K562 (cell line): ENCODE data around the gene POLN. TPM values are rescaled to one million over a fixed set of nuclear protein-coding genes. Genes with fewer than 3 reads are reported as not detected.

ENCODE experiments used
- ATAC-seq: fragments of 200-7000 bp; cut with Tn5 transposase; 3 replicates; pipeline ENCODE4 v1.9.1; 2020; ENCODE audit warnings: moderate library complexity
- BruUV-seq: library from RNA; stranded (reverse); fragments of 400-500 nt; replicated peaks from 2 replicates; lab custom pipeline; 2021; lab: Mats Ljungman, UMichigan
- CTCF ChIA-PET: fragments of 300-600 bp; formaldehyde crosslinking; extraction: SDS; loops from one replicate; lab custom pipeline; 2021; ENCODE audit warnings: low intra/inter-chr PET ratio; lab: Yijun Ruan, JAX
- POLR2A ChIA-PET: fragments of 300-600, 350-650 bp; sonication (Branson Sonifier 250); formaldehyde crosslinking; extraction: SDS; loops from one replicate; lab custom pipeline; 2021; ENCODE audit warnings: antibody characterized with exemption, inconsistent platforms; lab: Yijun Ruan, JAX
- DNase-seq, 4 experiments: peaks; one replicate each; pipeline versions ENCODE4 v3.0.0 to v3.0.0-alpha.2; 2011 to 2018; ENCODE audit warnings: low spot score in 3 of 4, mixed read lengths in 3 of 4; ENCODE audit errors: extremely low read depth in 1 of 4
- FAIRE-seq: peaks from 2 replicates; lab custom pipeline; 2011; peaks lifted over from hg19 to GRCh38; lab: Jason Lieb, UNC
- H2AFZ ChIP-seq: 2 replicates; pipeline ENCODE4 v1.6.0; 2011; ENCODE audit warnings: low read depth, low read length, control low read depth, inconsistent platforms
- H3K27ac ChIP-seq: fragments of 200-600 bp; 3 replicates; pipeline ENCODE4 v1.8.0; 2011; ENCODE audit warnings: low read depth, mild to moderate bottlenecking, control low read depth, inconsistent platforms, low read length, moderate library complexity, mixed read lengths; ENCODE audit errors: extremely low read depth
- H3K27me3 ChIP-seq, 2 experiments: fragments of 300-600 bp in 1 of 2; 2 replicates in 1 of 2; 3 replicates in 1 of 2; pipeline versions ENCODE4 v1.6.0 to v1.8.0; 2011; ENCODE audit warnings: inconsistent platforms in 2 of 2, low read length in 2 of 2, mild to moderate bottlenecking in 1 of 2, mixed read lengths in 1 of 2, moderate library complexity in 1 of 2; ENCODE audit not compliant: control insufficient read depth in 2 of 2, insufficient read depth in 2 of 2
- H3K36me3 ChIP-seq: fragments of 300-600 bp; 3 replicates; pipeline ENCODE4 v1.8.0; 2011; ENCODE audit warnings: mild to moderate bottlenecking, low read length, inconsistent platforms; ENCODE audit not compliant: control insufficient read depth, insufficient read depth
- H3K4me1 ChIP-seq, 2 experiments: fragments of 200-600 bp in 1 of 2; replicated peaks in 1 of 2; 2 replicates in 1 of 2; 3 replicates in 1 of 2; pipeline versions ENCODE4 v1.5.1 to v1.8.0; 2011; ENCODE audit warnings: inconsistent platforms in 2 of 2, low read length in 2 of 2, mild to moderate bottlenecking in 1 of 2, mixed read lengths in 1 of 2, moderate library complexity in 1 of 2; ENCODE audit not compliant: control insufficient read depth in 2 of 2, insufficient read depth in 2 of 2
- H3K4me2 ChIP-seq: 2 replicates; pipeline ENCODE4 v1.6.1; 2011; ENCODE audit warnings: low read length, control low read depth, inconsistent platforms, mixed read lengths; ENCODE audit not compliant: insufficient read depth
- H3K4me3 ChIP-seq: fragments of 200-600 bp; sonication (generic), shearing (Covaris generic); 2 replicates; pipeline ENCODE4 v1.5.1; 2016; ENCODE audit warnings: control low read depth, inconsistent platforms
- H3K79me2 ChIP-seq: fragments of 200-600 bp; 3 replicates; pipeline ENCODE4 v1.8.0; 2011; ENCODE audit warnings: low read length, inconsistent platforms; ENCODE audit not compliant: control insufficient read depth, insufficient read depth
- H3K9ac ChIP-seq, 2 experiments: 2 replicates each; pipeline versions ENCODE4 v1.6.0 to v1.6.1; 2011; ENCODE audit warnings: low read depth in 2 of 2, low read length in 2 of 2, control low read depth in 1 of 2, inconsistent platforms in 1 of 2, mild to moderate bottlenecking in 1 of 2, mixed read lengths in 1 of 2; ENCODE audit not compliant: insufficient read depth in 1 of 2
- H3K9me1 ChIP-seq: one replicate; pipeline ENCODE4 v1.6.0; 2011; ENCODE audit warnings: inconsistent platforms, mild to moderate bottlenecking, low read length, moderate library complexity; ENCODE audit not compliant: control insufficient read depth, insufficient read depth
- H3K9me3 ChIP-seq: replicated peaks from 2 replicates; pipeline ENCODE4 v1.5.1; 2011; ENCODE audit warnings: low read depth, low read length, inconsistent platforms; ENCODE audit not compliant: control insufficient read depth, insufficient read depth
- H4K20me1 ChIP-seq: replicated peaks from 2 replicates; pipeline ENCODE4 v1.6.1; 2011; ENCODE audit warnings: low read length, inconsistent platforms, mixed read lengths; ENCODE audit not compliant: control insufficient read depth, insufficient read depth
- TEAD2 ChIP-seq: fragments of 450-650 bp; IDR thresholded peaks from 2 replicates; pipeline ENCODE4 v1.6.1; 2016; ENCODE audit warnings: missing genetic modification characterization, control low read depth, missing compliant biosample characterization
- UBTF ChIP-seq, 2 experiments: IDR thresholded peaks; 2 replicates each; pipeline ENCODE4 v1.6.1; 2012; ENCODE audit warnings: improper control_type of control experiment in 2 of 2, low read depth in 2 of 2, low read length in 2 of 2, borderline replicate concordance in 1 of 2
- ZNF445 ChIP-seq: fragments of 250-450 bp; sonication (Bioruptor Pico); IDR thresholded peaks from 2 replicates; pipeline ENCODE4 v1.4.0; 2020; ENCODE audit warnings: low read depth, mild to moderate bottlenecking, moderate library complexity
- WGBS: fragments of 100-300 bp; shearing (Covaris generic); methylation state at CpG from one replicate; pipeline ENCODE4 v1.1.6; 2016; ENCODE audit warnings: low coverage, mixed read lengths; ENCODE audit not compliant: insufficient coverage; ENCODE audit errors: missing lambda C conversion rate; 5-methylcytosine and 5-hydroxymethylcytosine counted together
- in situ Hi-C: fragments of 300-500 bp; cut with MboI; formaldehyde crosslinking; loops from 4 replicates; pipeline ENCODE4 v1.15.0; 2018; ENCODE audit warnings: inconsistent platforms, mixed read lengths
- intact Hi-C: fragments of 100-400 bp; cut with micrococcal nuclease; formaldehyde crosslinking; loops from 2 replicates; pipeline ENCODE4 v1.14.2; 2022
- polyA plus RNA-seq, 8 experiments: library from polyadenylated mRNA; depleted of rRNA in 4 of 8; stranded (reverse) in 5 of 8; unstranded in 3 of 8; fragments of >200 nt; fragmentation: Nextera tagmentation in 2 of 8; fragmentation: Illumina TruSeq in 1 of 8; extraction: Ambion mirVana in 2 of 8; extraction: Trizol in 1 of 8; gene quantifications; 2 replicates each; pipeline versions ENCODE4 v1.2.1 to v1.2.3, GENCODE V29; 2011 to 2014; ENCODE audit warnings: inconsistent platforms in 1 of 8, missing spikeins in 1 of 8
- total RNA-seq, 7 experiments: library from RNA; depleted of rRNA in 6 of 7; stranded (reverse); fragments of >200 nt in 6 of 7; fragmentation: Illumina TruSeq in 2 of 7; extraction: Trizol in 2 of 7; gene quantifications; 2 replicates each; pipeline versions ENCODE4 v1.2.1 to v1.2.3, GENCODE V29; 2011 to 2021; ENCODE audit warnings: low replicate concordance in 1 of 7

POLN gene
- total and polyA plus RNA-seq, 9 of the 15 experiments (the other 6 are each of a cell fraction or from before 2014, with no cell fraction given) = 0.08 to 0.91 (median 0.32) TPM

DNA sequence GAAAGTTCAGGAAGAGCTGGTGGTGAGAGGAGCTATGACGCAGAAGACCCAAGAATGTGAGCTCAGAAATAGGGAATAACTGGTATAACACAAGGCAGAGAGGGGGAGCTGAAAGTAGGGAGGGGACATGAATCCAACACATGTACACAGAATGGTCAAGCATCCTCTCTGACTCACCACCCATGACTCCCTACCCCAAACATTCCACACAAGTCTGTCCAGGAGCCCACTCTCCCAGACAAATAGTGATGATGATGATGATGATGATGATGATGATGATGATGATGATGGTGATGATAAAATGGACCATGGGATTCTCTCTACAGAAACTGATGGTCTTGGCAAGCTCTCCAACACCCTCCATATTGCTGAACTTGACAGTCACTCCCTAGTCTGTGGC lies 136.4 kb downstream of the POLN start:
- ATAC-seq (no peak), DNase-seq (no peak), FAIRE-seq (no peak)
- in situ Hi-C loops = no loop called here
- Histone ChIP-seq H4K20me1 (no peaks in the 10 kb centered on the region), H3K27ac (no peak overlapping the region), H2AFZ (no peak overlapping the region), H3K4me2 (no peak overlapping the region), H3K4me3 (no peak overlapping the region), H3K36me3 (no peaks in the 10 kb centered on the region), H3K9me1 (no peaks in the 10 kb centered on the region), H3K27me3 (peaks cover 8 to 21% of the 10 kb centered on the region in 2 experiments; a peak in 3 of 5 replicates), H3K79me2 (no peaks in the 10 kb centered on the region), H3K9ac (no peak overlapping the region), H3K9me3 (peaks cover 2% of the 10 kb centered on the region; the same call in 1 of the 2 replicates), H3K4me1 (no peaks in the 10 kb centered on the region)
- TF ChIP-seq ZNF445 = no peak
- no peak for TF ChIP-seq UBTF (IDR thresholded peaks at IDR 0.05; ENCODE audit: borderline replicate concordance in 1 of 2, low read depth in 2 of 2, low read length in 2 of 2)
- TF ChIP-seq TEAD2 (tag) = no peak
- 5% methylated on average over 1 of the region's 1 CpG for WGBS
- POLR2A ChIA-PET = interaction anchor here (0.6 kb wide), 1 partner anchor 112 kb away, joined by 3 read pairs; no protein-coding TSS in a partner anchor
- intact Hi-C loops = no loop called here
- no TSS peak for BruUV-seq
- CTCF ChIA-PET = no interaction called here
